Measurements from ENCODE around the gene CDK14.

DNA sequence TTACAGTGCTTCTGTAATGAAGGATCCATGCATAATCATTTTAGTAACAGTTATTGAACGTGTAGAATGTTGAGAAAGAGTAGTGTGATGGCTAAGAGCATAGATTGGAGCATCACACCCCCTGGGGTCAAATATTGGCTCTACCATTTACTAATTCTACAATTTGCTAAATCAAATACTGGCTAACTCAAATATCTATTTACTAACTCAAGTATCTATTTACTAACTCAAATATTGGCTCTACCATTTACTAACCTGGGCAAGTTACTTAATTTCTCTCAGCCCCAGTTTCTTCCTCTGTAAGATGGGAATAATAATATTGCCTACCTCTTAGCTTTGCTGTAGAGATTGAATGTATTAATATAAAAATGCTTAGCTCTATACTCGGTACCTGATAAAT lies 64.0 kb downstream of the CDK14 start:
- TF ChIP-seq POLR2A (IDR thresholded peaks at IDR 0.05) (no peak), CTCF (IDR thresholded peaks at IDR 0.05) (no peak), POLR2AphosphoS5 (IDR thresholded peaks at IDR 0.05) (no peak), EP300 (IDR thresholded peaks at IDR 0.05) (no peak)

Measured in stomach (tissue), 4 donors.